Spleen (tissue), 11 donors: ENCODE data around the gene COL26A1. TPM values are rescaled to one million over a fixed set of nuclear protein-coding genes. Genes with fewer than 3 reads are reported as not detected.

ENCODE experiments used
- DNase-seq: peaks from one replicate; pipeline ENCODE4 v3.0.0-alpha.2; 2020
- H3K27ac ChIP-seq, 8 donors: fragments of 200-600 bp; sonication (generic) in 7 of 8; 1 replicate in 4 of 8; 2 replicates in 4 of 8; pipeline versions ENCODE4 v1.5.0 to v1.8.0; 2016 to 2021; ENCODE audit warnings: inconsistent platforms in 4 of 8, mild to moderate bottlenecking in 4 of 8, moderate library complexity in 1 of 8
- H3K27me3 ChIP-seq, 7 donors: fragments of 200-600 bp; sonication (generic) in 6 of 7; replicated peaks in 1 of 7; 1 replicate in 4 of 7; 2 replicates in 3 of 7; pipeline versions ENCODE4 v1.5.0 to v1.8.0; 2016 to 2021; ENCODE audit warnings: inconsistent platforms in 3 of 7, mild to moderate bottlenecking in 1 of 7
- H3K36me3 ChIP-seq, 6 donors: fragments of 200-600 bp; sonication (generic) in 5 of 6; 1 replicate in 4 of 6; 2 replicates in 2 of 6; pipeline versions ENCODE4 v1.5.0 to v1.8.0; 2016 to 2021; ENCODE audit warnings: inconsistent platforms in 2 of 6
- H3K4me1 ChIP-seq, 6 donors: fragments of 200-600 bp; sonication (generic) in 5 of 6; 1 replicate in 3 of 6; 2 replicates in 3 of 6; pipeline versions ENCODE4 v1.5.0 to v1.8.0; 2016 to 2021; ENCODE audit warnings: inconsistent platforms in 3 of 6
- H3K4me3 ChIP-seq, 8 donors: fragments of 200-600 bp; sonication (generic) in 7 of 8; 1 replicate in 4 of 8; 2 replicates in 4 of 8; pipeline versions ENCODE4 v1.5.0 to v1.8.0; 2016 to 2021; ENCODE audit warnings: inconsistent platforms in 4 of 8, mild to moderate bottlenecking in 4 of 8, moderate library complexity in 2 of 8
- H3K9me3 ChIP-seq, 8 donors: fragments of 200-600 bp; sonication (generic) in 7 of 8; 1 replicate in 4 of 8; 2 replicates in 4 of 8; pipeline versions ENCODE4 v1.5.0 to v1.8.0; 2016 to 2021; ENCODE audit warnings: inconsistent platforms in 4 of 8
- CTCF ChIP-seq, 11 experiments: fragments of 200-600 bp in 7 of 11; fragments of 450-650 bp in 4 of 11; sonication (generic) in 4 of 11; IDR thresholded peaks in 8 of 11; conservative IDR thresholded peaks in 3 of 11; 1 replicate in 7 of 11; 2 replicates in 4 of 11; pipeline versions ENCODE4 v1.4.0 to v1.8.0; 2016 to 2021; ENCODE audit warnings: antibody characterized with exemption in 11 of 11, inconsistent platforms in 4 of 11, mild to moderate bottlenecking in 1 of 11
- POLR2A ChIP-seq, 3 donors: fragments of 450-650 bp; IDR thresholded peaks; one replicate each; pipeline ENCODE4 v1.5.1; 2017; ENCODE audit warnings: antibody characterized with exemption in 3 of 3, mild to moderate bottlenecking in 1 of 3
- POLR2AphosphoS5 ChIP-seq, 3 donors: sonication (generic); formaldehyde crosslinking; IDR thresholded peaks; one replicate each; pipeline ENCODE4 v1.5.1; 2017; ENCODE audit warnings: antibody characterized with exemption in 3 of 3
- WGBS, 5 donors: extraction: QIAGEN DNeasy Blood & Tissue Kit in 3 of 5; methylation state at CpG; one replicate each; pipeline versions ENCODE4 v1.1.5 to v1.1.7; 2013 to 2018; 5-methylcytosine and 5-hydroxymethylcytosine counted together
- intact Hi-C: fragments of 100-400 bp; cut with DNase I; formaldehyde crosslinking; loops from one replicate; pipeline ENCODE4 v1.15.0; 2023; ENCODE audit warnings: low total_unique reads
- polyA plus RNA-seq, 3 donors: library from polyadenylated mRNA; stranded (reverse); fragments of 200-250 nt; gene quantifications; one replicate each; pipeline ENCODE4 v1.2.1, GENCODE V29; 2013
- total RNA-seq, 7 donors: library from RNA; depleted of rRNA in 3 of 7; stranded (reverse); fragments of >200 nt in 3 of 7; fragmentation: NEBNext Ultra II Directional in 4 of 7; extraction: Animal tissue kit (Norgen Biotek cat#: 25700) in 4 of 7; gene quantifications; one replicate each; pipeline versions ENCODE4 v1.1.0 to v1.2.1, GENCODE V29; 2016 to 2021
- donor health status: healthy with polysubstance abuse.
- donor health status: DM: no; HTN: no; CAD: no; lungs with moderate emphysema.
- donor health status: DM: no; HTN: no; CAD: no.
- donor health status: Bipolar disorder and iron deficiency.
- donor health status: healthy.
- donor health status: DM: no; HTN: no; CAD: no.
- donor health status: DM: yes; HTN: yes; CAD: no.

The COL26A1 gene
- total and polyA plus RNA-seq, 10 donors, result 0.15 to 0.32 (median 0.22) TPM; not detected in 4

GRCh38 chr7:101553018-101553770 lies 190.5 kb downstream of the COL26A1 start:
- intact Hi-C loops, result no loop called here
- no peak overlapping the region for H3K4me3 ChIP-seq

GRCh38 chr7:101553771-101554445 lies 191.2 kb downstream of the COL26A1 start:
- Histone ChIP-seq H3K9me3 (no peaks in the 10 kb centered on the region), H3K36me3 (no peaks in the 10 kb centered on the region), H3K27me3 (peaks cover 0 to 6% (median 0%) of the 10 kb centered on the region in 7 donors), H3K4me3 (no peak overlapping the region), H3K27ac (no peak overlapping the region), H3K4me1 (no peaks in the 10 kb centered on the region)
- WGBS, 5 donors, result 71 to 78% (median 73%) methylated on average over 8 of the region's 8 CpGs
- intact Hi-C loops, result no loop called here
- no peak for DNase-seq
- TF ChIP-seq POLR2AphosphoS5 (IDR thresholded peaks at IDR 0.05), result no peak
- TF ChIP-seq POLR2A (IDR thresholded peaks at IDR 0.05), result no peak
- no peak for TF ChIP-seq CTCF (IDR thresholded peaks at IDR 0.05 in 8 of 11, conservative IDR thresholded peaks at IDR 0.05 in 3 of 11)

More at GRCh38 chr7:101553018-101553770, 190.5 kb downstream of the COL26A1 start:
- Histone ChIP-seq H3K9me3 (no peaks in the 10 kb centered on the region), H3K4me1 (no peaks in the 10 kb centered on the region), H3K27ac (no peak overlapping the region), H3K27me3 (peaks cover 0 to 6% (median 0%) of the 10 kb centered on the region in 7 donors), H3K36me3 (no peaks in the 10 kb centered on the region)
- DNase-seq, result peak; percentile 66
- TF ChIP-seq POLR2AphosphoS5 (IDR thresholded peaks at IDR 0.05) (no peak), POLR2A (IDR thresholded peaks at IDR 0.05) (no peak), CTCF (IDR thresholded peaks at IDR 0.05 in 8 of 11, conservative IDR thresholded peaks at IDR 0.05 in 3 of 11) (no peak)
- 85 to 94% (median 88%) methylated on average over 15 to 23 of the region's 23 CpGs for WGBS, 5 donors

GRCh38 chr7:101554584-101555268 lies 192.1 kb downstream of the COL26A1 start:
- Histone ChIP-seq H3K4me1 (no peaks in the 10 kb centered on the region), H3K36me3 (no peaks in the 10 kb centered on the region), H3K9me3 (no peaks in the 10 kb centered on the region), H3K27me3 (peaks cover 0 to 6% (median 0%) of the 10 kb centered on the region in 7 donors), H3K4me3 (no peak overlapping the region), H3K27ac (no peak overlapping the region)
- 81 to 89% (median 84%) methylated on average over 6 of the region's 6 CpGs for WGBS, 5 donors
- intact Hi-C loops, result no loop called here
- no peak for DNase-seq
- TF ChIP-seq CTCF (IDR thresholded peaks at IDR 0.05 in 8 of 11, conservative IDR thresholded peaks at IDR 0.05 in 3 of 11) (no peak), POLR2AphosphoS5 (IDR thresholded peaks at IDR 0.05) (no peak), POLR2A (IDR thresholded peaks at IDR 0.05) (no peak)
